ENCODE data around the gene THTPA. TPM values are rescaled to one million over a fixed set of nuclear protein-coding genes. Genes with fewer than 3 reads are reported as not detected.

Gene THTPA
- total and polyA plus RNA-seq, 2 of the 13 experiments (the other 11 are each of a cell fraction or from before 2014, with no cell fraction given), result 7.4 to 8.7 TPM

- TF ChIP-seq ZBTB25 (CRISPR knock-in tag; IDR thresholded peaks at IDR 0.05) (no peak), TCF12 (IDR thresholded peaks at IDR 0.05) (no peak), TCF12 (CRISPR knock-in tag; IDR thresholded peaks at IDR 0.05) (0 out of 2 replicates have a peak, but pooled peaks have one; percentile 40), ZNF263 (CRISPR knock-in tag; IDR thresholded peaks at IDR 0.05) (no peak), THAP9 (CRISPR knock-in tag; IDR thresholded peaks at IDR 0.05; ENCODE audit: borderline replicate concordance) (0 out of 2 replicates have a peak, but pooled peaks have one; percentile 62), SMAD1 (CRISPR knock-in tag; IDR thresholded peaks at IDR 0.05; ENCODE audit: borderline replicate concordance, low read depth) (0 out of 2 replicates have a peak, but pooled peaks have one; percentile 43), XRCC5 (optimal IDR thresholded peaks at IDR 0.05; ENCODE audit: low read length) (peak; percentile 86), ZNF142 (CRISPR knock-in tag; IDR thresholded peaks at IDR 0.05) (no peak), RFX3 (CRISPR knock-in tag; IDR thresholded peaks at IDR 0.05) (no peak), ZFP36L1 (CRISPR knock-in tag; IDR thresholded peaks at IDR 0.05) (no peak), ZNF33B (CRISPR knock-in tag; IDR thresholded peaks at IDR 0.05) (no peak), GZF1 (CRISPR knock-in tag; IDR thresholded peaks at IDR 0.05) (no peak), MXI1 (IDR thresholded peaks at IDR 0.05; ENCODE audit: borderline replicate concordance, low read depth, low read length) (no peak), PAWR (CRISPR knock-in tag; IDR thresholded peaks at IDR 0.05; ENCODE audit: borderline replicate concordance) (no peak), ZFP37 (CRISPR knock-in tag; IDR thresholded peaks at IDR 0.05; ENCODE audit: borderline replicate concordance) (peak; percentile 89; the same call in 1 of the 2 replicates), RFX1 (IDR thresholded peaks at IDR 0.05) (no peak), IRF1 (CRISPR knock-in tag; IDR thresholded peaks at IDR 0.05; ENCODE audit: low read depth) (no peak), ZKSCAN5 (CRISPR knock-in tag; IDR thresholded peaks at IDR 0.05) (0 out of 2 replicates have a peak, but pooled peaks have one; percentile 21), JUNB (CRISPR knock-in tag; IDR thresholded peaks at IDR 0.05; ENCODE audit: borderline replicate concordance) (no peak)
Observed at GRCh38 chr14:23539248-23540140, 16.6 kb upstream of the THTPA start (continued).

Measured in HepG2 (cell line).